SIG-M5 (cell line): Measurements from ENCODE around the gene KDM4C.

Experiments
- DNase-seq: peaks from one replicate; lab custom pipeline; 2025; lab: John Stamatoyannopoulos, UW

KDM4C gene

GRCh38 chr9:7042124-7042523, 284.4 kb downstream of the KDM4C start:
- DNase-seq: no peak

- DNase-seq: no peak
These were observed 287.6 kb downstream of the KDM4C start for GRCh38 chr9:7045361-7045760.

GRCh38 chr9:7051711-7052110, 293.9 kb downstream of the KDM4C start:
- DNase-seq: no peak

GRCh38 chr9:7053903-7054302, 296.1 kb downstream of the KDM4C start:
- no peak for DNase-seq

- DNase-seq: no peak
These were observed 297.6 kb downstream of the KDM4C start for GRCh38 chr9:7055171-7055903.

GRCh38 chr9:7056254-7056653, 298.5 kb downstream of the KDM4C start:
- DNase-seq: no peak

- no peak for DNase-seq
These were observed 300.7 kb downstream of the KDM4C start for GRCh38 chr9:7058473-7058872.

GRCh38 chr9:7067169-7067568, 309.4 kb downstream of the KDM4C start:
- no peak for DNase-seq

GRCh38 chr9:7071916-7072315, 314.1 kb downstream of the KDM4C start:
- DNase-seq: no peak

GRCh38 chr9:7073706-7074105, 315.9 kb downstream of the KDM4C start:
- DNase-seq: no peak

- DNase-seq: no peak
These were observed 317.4 kb downstream of the KDM4C start for GRCh38 chr9:7075154-7075553.

GRCh38 chr9:7079051-7079450, 321.3 kb downstream of the KDM4C start:
- no peak for DNase-seq

GRCh38 chr9:7081065-7081600, 323.4 kb downstream of the KDM4C start:
- no peak for DNase-seq

GRCh38 chr9:7083192-7083591, 325.4 kb downstream of the KDM4C start:
- no peak for DNase-seq

GRCh38 chr9:7085357-7085756, 327.6 kb downstream of the KDM4C start:
- DNase-seq: no peak

GRCh38 chr9:7086389-7086788, 328.6 kb downstream of the KDM4C start:
- no peak for DNase-seq

- DNase-seq: no peak
These were observed 330.8 kb downstream of the KDM4C start for GRCh38 chr9:7088611-7089010.

- DNase-seq: no peak
These were observed 331.8 kb downstream of the KDM4C start for GRCh38 chr9:7089406-7090193.

GRCh38 chr9:7093040-7093439, 335.3 kb downstream of the KDM4C start:
- no peak for DNase-seq

GRCh38 chr9:7094052-7094451, 336.3 kb downstream of the KDM4C start:
- DNase-seq: no peak

GRCh38 chr9:7094576-7094975, 336.8 kb downstream of the KDM4C start:
- DNase-seq: no peak

GRCh38 chr9:7095058-7095457, 337.3 kb downstream of the KDM4C start:
- no peak for DNase-seq

- DNase-seq: no peak
These were observed 339.4 kb downstream of the KDM4C start for GRCh38 chr9:7097040-7097715.
